Glutamatergic neuron (in vitro differentiated cells): ENCODE data around the gene FOXJ1. TPM values are rescaled to one million over a fixed set of nuclear protein-coding genes. Genes with fewer than 3 reads are reported as not detected.

Source experiments
- DNase-seq: peaks from one replicate; pipeline ENCODE4 v3.0.0; 2022
- H3K27ac Mint-ChIP-seq: one replicate; pipeline ENCODE4 v1.8.0; 2020; ENCODE audit warnings: mild to moderate bottlenecking, mixed read lengths, inconsistent platforms; ENCODE audit not compliant: unreplicated experiment
- H3K27me3 Mint-ChIP-seq: one replicate; pipeline ENCODE4 v1.8.0; 2020; ENCODE audit warnings: mild to moderate bottlenecking, moderate library complexity, mixed read lengths, inconsistent platforms; ENCODE audit not compliant: unreplicated experiment
- H3K36me3 Mint-ChIP-seq: one replicate; pipeline ENCODE4 v1.8.0; 2020; ENCODE audit warnings: mild to moderate bottlenecking, mixed read lengths, inconsistent platforms; ENCODE audit not compliant: unreplicated experiment
- H3K4me1 Mint-ChIP-seq: one replicate; pipeline ENCODE4 v1.8.0; 2020; ENCODE audit warnings: mild to moderate bottlenecking, low read depth, mixed read lengths, inconsistent platforms; ENCODE audit not compliant: unreplicated experiment
- H3K4me3 Mint-ChIP-seq: one replicate; pipeline ENCODE4 v1.8.0; 2020; ENCODE audit warnings: mild to moderate bottlenecking, mixed read lengths, inconsistent platforms; ENCODE audit not compliant: unreplicated experiment
- H3K9me3 Mint-ChIP-seq: one replicate; pipeline ENCODE4 v1.8.0; 2020; ENCODE audit warnings: mild to moderate bottlenecking, moderate library complexity, mixed read lengths, inconsistent platforms; ENCODE audit not compliant: unreplicated experiment
- total RNA-seq: library from RNA; stranded (reverse); fragmentation: NEBNext Ultra II Directional; extraction: Animal tissue kit (Norgen Biotek cat#: 25700); gene quantifications from one replicate; pipeline ENCODE4 v1.2.1, GENCODE V29; 2021; ENCODE audit not compliant: unreplicated experiment
- TF ChIP-seq, protein P1 (sequence below): fragments of 200-600 bp; sonication (generic); IDR thresholded peaks from one replicate; pipeline ENCODE4 v1.5.0; 2021; ENCODE audit not compliant: partially characterized antibody, unreplicated experiment

FOXJ1 gene
- total RNA-seq, 1 donor from 2014 or later = not detected

DNA sequence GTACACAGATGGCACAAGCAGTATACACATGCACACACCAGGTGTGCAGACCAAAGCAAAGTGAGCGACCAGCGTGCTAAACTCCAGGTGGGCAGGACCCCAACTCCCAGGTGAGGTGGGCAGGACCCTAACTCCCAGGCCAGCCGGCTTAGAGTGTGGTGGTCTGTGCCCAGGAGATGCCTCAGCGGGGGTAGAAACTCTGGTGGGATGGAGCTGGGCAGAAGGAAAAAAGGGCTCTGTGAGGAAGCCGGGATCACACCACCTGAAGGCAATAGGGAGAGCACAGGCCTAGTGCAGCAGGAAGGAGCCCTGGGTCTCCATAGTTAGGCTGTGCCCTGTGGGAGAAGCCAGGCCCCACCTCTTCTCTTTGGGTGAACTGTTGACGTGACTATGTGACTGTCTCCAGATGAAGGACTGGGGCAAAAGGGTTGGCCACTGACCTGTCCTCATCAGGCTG, 1.6 kb upstream of the FOXJ1 start:
- Mint-ChIP-seq H3K36me3 (no peaks in the 10 kb centered on the region), H3K4me3 (peak overlapping the region; percentile 82), H3K4me1 (peaks cover 18% of the 10 kb centered on the region), H3K9me3 (peaks cover 5% of the 10 kb centered on the region), H3K27ac (no peak overlapping the region), H3K27me3 (peaks cover 18% of the 10 kb centered on the region)
- TF ChIP-seq, protein P1, sequence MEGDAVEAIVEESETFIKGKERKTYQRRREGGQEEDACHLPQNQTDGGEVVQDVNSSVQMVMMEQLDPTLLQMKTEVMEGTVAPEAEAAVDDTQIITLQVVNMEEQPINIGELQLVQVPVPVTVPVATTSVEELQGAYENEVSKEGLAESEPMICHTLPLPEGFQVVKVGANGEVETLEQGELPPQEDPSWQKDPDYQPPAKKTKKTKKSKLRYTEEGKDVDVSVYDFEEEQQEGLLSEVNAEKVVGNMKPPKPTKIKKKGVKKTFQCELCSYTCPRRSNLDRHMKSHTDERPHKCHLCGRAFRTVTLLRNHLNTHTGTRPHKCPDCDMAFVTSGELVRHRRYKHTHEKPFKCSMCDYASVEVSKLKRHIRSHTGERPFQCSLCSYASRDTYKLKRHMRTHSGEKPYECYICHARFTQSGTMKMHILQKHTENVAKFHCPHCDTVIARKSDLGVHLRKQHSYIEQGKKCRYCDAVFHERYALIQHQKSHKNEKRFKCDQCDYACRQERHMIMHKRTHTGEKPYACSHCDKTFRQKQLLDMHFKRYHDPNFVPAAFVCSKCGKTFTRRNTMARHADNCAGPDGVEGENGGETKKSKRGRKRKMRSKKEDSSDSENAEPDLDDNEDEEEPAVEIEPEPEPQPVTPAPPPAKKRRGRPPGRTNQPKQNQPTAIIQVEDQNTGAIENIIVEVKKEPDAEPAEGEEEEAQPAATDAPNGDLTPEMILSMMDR = no peak
- no peak for DNase-seq

DNA sequence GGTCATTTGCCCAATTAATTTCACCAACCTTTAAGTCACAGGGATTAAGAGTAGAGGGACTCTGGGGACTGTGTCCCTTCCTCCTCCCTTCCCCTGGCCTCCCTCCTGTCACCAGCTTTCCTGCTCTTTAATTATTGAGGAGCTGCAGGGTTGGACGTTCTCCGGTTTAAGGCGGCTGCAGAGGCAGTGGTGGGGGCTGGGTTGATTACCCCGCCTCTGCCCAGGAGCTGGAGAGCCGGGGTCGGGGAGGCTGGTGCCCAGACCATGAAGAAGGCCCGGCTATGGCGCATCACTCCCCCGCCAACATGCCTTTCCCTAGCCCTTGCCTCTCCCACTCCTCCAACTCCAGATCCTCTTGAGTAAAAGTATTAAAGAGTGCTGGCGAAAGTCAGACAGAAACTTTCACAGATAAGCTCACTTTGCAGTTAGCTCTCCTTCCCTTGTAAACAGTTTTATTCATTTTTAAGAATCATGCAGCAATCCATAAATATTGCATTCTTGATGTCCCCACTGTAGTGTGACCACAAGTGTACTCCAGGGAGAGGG, 1.1 kb upstream of the FOXJ1 start:
- Mint-ChIP-seq H3K9me3 (peaks cover 5% of the 10 kb centered on the region), H3K4me3 (peak overlapping the region; percentile 82), H3K4me1 (peaks cover 18% of the 10 kb centered on the region), H3K27me3 (peaks cover 18% of the 10 kb centered on the region), H3K27ac (no peak overlapping the region), H3K36me3 (no peaks in the 10 kb centered on the region)
- TF ChIP-seq, protein P1 = no peak
- no peak for DNase-seq

DNA sequence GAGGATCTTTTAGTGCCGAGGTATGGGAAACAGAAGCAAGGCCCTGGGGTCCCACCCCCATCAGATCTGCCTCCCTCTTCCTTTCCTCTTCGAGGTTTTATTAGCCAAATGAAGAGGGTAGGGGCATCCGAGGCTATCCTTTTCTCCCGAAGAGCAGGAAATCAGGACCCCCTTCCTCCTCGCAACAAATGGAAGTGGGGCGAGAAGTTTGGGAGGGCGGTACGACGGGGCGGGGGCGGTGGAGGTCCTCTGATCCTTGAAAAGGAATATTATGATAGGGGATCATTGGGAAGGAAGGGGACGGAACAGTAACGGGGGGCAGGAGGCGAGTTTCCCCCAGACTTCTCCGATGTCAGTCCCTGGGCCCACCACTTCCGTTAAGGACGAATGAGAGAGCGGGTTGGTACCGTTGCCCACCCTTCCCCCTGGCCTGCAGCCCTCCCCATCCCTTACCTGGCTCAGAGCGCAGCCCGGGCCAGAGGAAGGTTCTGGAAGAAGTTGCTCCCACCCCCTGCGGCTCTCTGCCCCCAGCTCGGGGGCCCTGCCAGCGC, 309 bp downstream of the FOXJ1 start:
- peaks cover 18% of the 10 kb centered on the region for H3K4me1 Mint-ChIP-seq
- no peak overlapping the region for H3K27ac Mint-ChIP-seq
- TF ChIP-seq, protein P1 = no peak
- H3K4me3 Mint-ChIP-seq = no peak overlapping the region
- H3K27me3 Mint-ChIP-seq = peaks cover 23% of the 10 kb centered on the region
- DNase-seq = no peak
- no peaks in the 10 kb centered on the region for H3K36me3 Mint-ChIP-seq
- peaks cover 5% of the 10 kb centered on the region for H3K9me3 Mint-ChIP-seq

DNA sequence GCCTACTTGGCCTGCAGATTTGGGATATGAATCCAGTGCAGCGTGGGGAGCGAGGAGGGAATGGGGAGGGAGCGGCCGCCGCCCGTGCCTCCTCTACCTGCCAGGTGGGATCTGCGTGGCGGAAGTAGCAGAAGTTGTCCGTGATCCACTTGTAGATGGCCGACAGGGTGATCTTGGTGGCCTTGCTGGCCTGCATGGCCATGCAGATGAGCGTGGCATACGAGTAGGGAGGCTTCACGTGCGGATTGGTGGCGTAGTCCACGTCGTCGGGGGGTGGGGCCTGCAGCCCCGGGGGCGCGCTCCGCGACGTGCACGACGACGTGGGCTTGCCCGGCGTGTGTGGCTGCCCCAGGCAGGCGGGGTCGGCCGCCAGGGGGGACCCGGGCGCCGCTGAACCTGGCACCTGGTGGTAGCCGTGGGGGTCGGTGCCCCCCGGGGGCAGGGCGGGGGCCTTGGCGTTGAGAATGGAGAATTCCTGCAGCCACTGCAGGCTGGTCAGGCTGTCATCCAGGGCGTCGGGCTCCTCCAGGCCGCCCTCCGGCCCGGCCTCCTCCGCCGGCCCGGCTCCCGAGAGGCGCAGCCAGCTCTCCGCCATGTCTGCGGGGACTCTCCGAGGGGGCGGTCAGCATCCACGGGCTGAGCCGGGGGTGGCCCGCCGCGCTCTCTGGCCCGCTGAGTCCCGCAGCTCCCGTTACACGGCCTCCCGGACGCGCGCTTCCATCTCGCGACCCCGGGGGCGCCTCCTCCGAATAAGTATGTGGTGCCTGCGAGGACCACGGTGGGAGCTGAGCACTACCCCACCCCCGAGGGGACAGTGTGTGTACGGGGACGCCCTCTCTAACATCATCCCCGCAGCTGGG, 1.0 kb downstream of the FOXJ1 start:
- H3K4me3 Mint-ChIP-seq = peak overlapping the region; percentile 38
- peaks cover 5% of the 10 kb centered on the region for H3K9me3 Mint-ChIP-seq
- H3K36me3 Mint-ChIP-seq = no peaks in the 10 kb centered on the region
- peaks cover 16% of the 10 kb centered on the region for H3K4me1 Mint-ChIP-seq
- TF ChIP-seq, protein P1 = no peak
- peaks cover 27% of the 10 kb centered on the region for H3K27me3 Mint-ChIP-seq
- H3K27ac Mint-ChIP-seq = no peak overlapping the region
- peak; percentile 45 for DNase-seq
